A549 (cell line): ENCODE measurements around the gene ZFYVE27. TPM values are rescaled to one million over a fixed set of nuclear protein-coding genes. Genes with fewer than 3 reads are reported as not detected.
A peak's percentile ranks its signal among the peaks of the same experiment; 100 is the strongest.

ENCODE experiments used
- ATAC-seq, 2 experiments: fragments of 200-7000 bp in 1 of 2; fragments of >200 bp in 1 of 2; cut with Nextera tagmentation in 1 of 2; cut with Tn5 transposase in 1 of 2; 3 replicates each; pipeline versions ENCODE4 v1.8.0 to v1.9.1; 2018 to 2020; ENCODE audit warnings: mild to moderate bottlenecking in 1 of 2, moderate library complexity in 1 of 2
- CTCF ChIA-PET: fragments of 300-600 bp; sonication (Branson Sonifier 250); formaldehyde crosslinking; extraction: SDS; loops from one replicate; lab custom pipeline; 2021; ENCODE audit warnings: antibody characterized with exemption, inconsistent platforms; lab: Yijun Ruan, JAX
- POLR2A ChIA-PET: fragments of 350-600 bp; formaldehyde crosslinking; extraction: SDS; loops from one replicate; lab custom pipeline; 2021; ENCODE audit warnings: antibody characterized with exemption, inconsistent platforms; lab: Yijun Ruan, JAX
- DNase-seq, 2 experiments: peaks; one replicate each; pipeline versions ENCODE4 v3.0.0 to v3.0.0-alpha.2; 2011 to 2016; ENCODE audit warnings: low read depth in 1 of 2, low spot score in 1 of 2
- FAIRE-seq: peaks from 2 replicates; lab custom pipeline; 2011; peaks lifted over from hg19 to GRCh38; lab: Jason Lieb, UNC
- H3K27ac ChIP-seq, 2 experiments: fragments of >200 bp; sonication (Bioruptor Twin); formaldehyde crosslinking; 3 replicates each; pipeline ENCODE4 v1.5.1; 2016 to 2017
- H3K4me1 ChIP-seq: fragments of >200 bp; sonication (Bioruptor Twin); formaldehyde crosslinking; 3 replicates; pipeline ENCODE4 v1.6.1; 2016
- H3K4me2 ChIP-seq: fragments of >200 bp; sonication (Bioruptor Twin); formaldehyde crosslinking; 3 replicates; pipeline ENCODE4 v1.6.1; 2016
- H3K4me3 ChIP-seq: fragments of >200 bp; sonication (Bioruptor Twin); formaldehyde crosslinking; 3 replicates; pipeline ENCODE4 v1.5.1; 2016
- H3K9me3 ChIP-seq: fragments of >200 bp; sonication (Bioruptor Twin); formaldehyde crosslinking; 3 replicates; pipeline ENCODE4 v1.6.1; 2016
- E2F6 ChIP-seq: IDR thresholded peaks from 2 replicates; pipeline ENCODE4 v1.6.1; 2012; ENCODE audit warnings: low read depth, borderline replicate concordance
- EHF ChIP-seq: fragments of 250-450 bp; sonication (Bioruptor Pico); IDR thresholded peaks from 2 replicates; pipeline ENCODE4 v1.5.0; 2020; ENCODE audit warnings: mild to moderate bottlenecking
- EHMT2 ChIP-seq: fragments of 200-600 bp; sonication (generic); IDR thresholded peaks from 2 replicates; pipeline ENCODE4 v1.6.1; 2016; ENCODE audit warnings: antibody characterized with exemption, low read depth, mild to moderate bottlenecking, moderate library complexity
- EP300 ChIP-seq, 2 experiments: fragments of >200 bp; sonication (Bioruptor Twin); formaldehyde crosslinking; IDR thresholded peaks; 2 replicates in 1 of 2; 3 replicates in 1 of 2; pipeline ENCODE4 v1.6.1; 2016 to 2017
- FOSB ChIP-seq: fragments of 250-450 bp; sonication (Bioruptor Pico); IDR thresholded peaks from 2 replicates; pipeline ENCODE4 v1.5.0; 2020; ENCODE audit warnings: mild to moderate bottlenecking, moderate library complexity
- GATA3 ChIP-seq: IDR thresholded peaks from 2 replicates; pipeline ENCODE4 v1.6.1; 2012; ENCODE audit warnings: borderline replicate concordance
- HDAC2 ChIP-seq: fragments of 200-600 bp; sonication (generic); IDR thresholded peaks from 2 replicates; pipeline ENCODE4 v1.6.1; 2016
- HMGXB4 ChIP-seq: fragments of 250-450 bp; sonication (Bioruptor Pico); IDR thresholded peaks from 2 replicates; pipeline ENCODE4 v1.5.0; 2021; ENCODE audit warnings: mild to moderate bottlenecking, moderate library complexity, borderline replicate concordance
- HOXB5 ChIP-seq: fragments of 250-450 bp; sonication (Bioruptor Pico); IDR thresholded peaks from 2 replicates; pipeline ENCODE4 v1.5.0; 2020; ENCODE audit warnings: mild to moderate bottlenecking, moderate library complexity
- KDM5A ChIP-seq: fragments of 200-600 bp; sonication (generic); IDR thresholded peaks from 2 replicates; pipeline ENCODE4 v1.6.1; 2016; ENCODE audit warnings: antibody characterized with exemption, mild to moderate bottlenecking
- MAFK ChIP-seq: fragments of 450-650 bp; IDR thresholded peaks from 2 replicates; pipeline ENCODE4 v1.6.1; 2014; ENCODE audit not compliant: partially characterized antibody
- MAZ ChIP-seq: fragments of 150-350 bp; IDR thresholded peaks from 2 replicates; pipeline ENCODE4 v1.6.1; 2014; ENCODE audit warnings: antibody characterized with exemption, low read depth, low read length, borderline replicate concordance
- NPAS2 ChIP-seq: fragments of 250-450 bp; sonication (Bioruptor Pico); IDR thresholded peaks from 2 replicates; pipeline ENCODE4 v1.8.0; 2022; ENCODE audit warnings: mild to moderate bottlenecking, moderate library complexity, borderline replicate concordance
- POLR2A ChIP-seq: IDR thresholded peaks from 2 replicates; pipeline ENCODE4 v1.6.1; 2012; ENCODE audit warnings: mild to moderate bottlenecking, low read length
- RAD21 ChIP-seq, 2 experiments: fragments of >200 bp in 1 of 2; sonication (Bioruptor Twin) in 1 of 2; formaldehyde crosslinking in 1 of 2; IDR thresholded peaks in 1 of 2; conservative IDR thresholded peaks in 1 of 2; 2 replicates in 1 of 2; 3 replicates in 1 of 2; pipeline ENCODE4 v1.6.1; 2012 to 2018; ENCODE audit warnings: inconsistent platforms in 1 of 2
- RARB ChIP-seq: fragments of 250-450 bp; sonication (Bioruptor Pico); IDR thresholded peaks from 2 replicates; pipeline ENCODE4 v1.8.0; 2021; ENCODE audit warnings: mild to moderate bottlenecking, moderate library complexity
- SMC3 ChIP-seq: fragments of >200 bp; sonication (Bioruptor Twin); formaldehyde crosslinking; IDR thresholded peaks from 3 replicates; pipeline ENCODE4 v1.6.1; 2018; ENCODE audit warnings: inconsistent platforms
- SREBF2 ChIP-seq: fragments of 450-650 bp; IDR thresholded peaks from 2 replicates; pipeline ENCODE4 v1.6.1; 2014; ENCODE audit warnings: mild to moderate bottlenecking, moderate library complexity
- WGBS: methylation state at CpG from one replicate; pipeline ENCODE4 v1.1.6; 2017; ENCODE audit errors: missing lambda C conversion rate; 5-methylcytosine and 5-hydroxymethylcytosine counted together
- polyA plus RNA-seq, 4 experiments: library from polyadenylated mRNA; depleted of rRNA in 3 of 4; stranded (reverse); fragments of >200 nt; fragmentation: RNase III in 1 of 4; extraction: RNeasy Plus Mini Kit Qiagen cat#74134 plus additional on column Dnase treatment in 1 of 4; gene quantifications; 2 replicates in 3 of 4; 3 replicates in 1 of 4; pipeline ENCODE4 v1.2.3, GENCODE V29; 2011 to 2017

The ZFYVE27 gene
- polyA plus RNA-seq, 2 of the 4 experiments (the other 2 are of a cell fraction) = 17.1 to 20.1 TPM

DNA sequence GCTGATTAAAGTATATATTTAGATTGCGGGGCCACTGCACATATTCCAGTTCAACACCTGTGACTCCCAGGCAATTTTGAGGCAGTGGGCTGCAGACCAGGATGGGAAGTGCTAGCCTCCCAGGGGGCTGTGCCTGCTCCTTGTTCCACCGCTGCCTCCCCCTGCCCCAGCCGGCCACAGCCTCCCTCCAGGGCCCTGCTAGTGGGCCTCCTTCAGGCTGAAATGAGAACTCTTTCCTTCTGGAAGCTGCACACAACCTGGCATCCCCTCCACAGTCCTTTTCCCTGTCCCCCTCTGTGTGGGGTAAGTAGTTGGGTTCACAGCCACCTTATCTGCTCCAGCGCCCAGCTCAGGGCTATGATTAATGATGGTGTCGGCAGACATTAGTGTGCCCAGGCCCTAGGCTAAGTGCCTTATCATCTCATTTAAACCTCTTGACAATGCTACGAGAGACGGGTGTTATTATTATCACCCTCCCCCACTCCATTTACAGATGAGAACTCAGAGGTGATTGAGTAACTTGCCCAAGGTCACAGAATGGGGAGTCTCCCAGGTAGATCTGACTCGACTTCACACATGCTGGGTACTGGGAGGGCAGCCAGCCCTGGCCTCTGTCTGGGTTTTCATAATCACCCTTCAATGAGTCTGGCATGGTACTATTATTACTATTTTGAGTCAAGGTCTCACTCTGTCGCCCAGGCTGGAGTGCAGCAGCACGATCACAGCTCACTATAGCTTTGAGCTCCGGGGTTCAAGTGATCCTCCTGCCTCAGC lies 45.7 kb downstream of the ZFYVE27 start:
- H3K9me3 ChIP-seq = no peaks in the 10 kb centered on the region
- CTCF ChIA-PET = interaction anchor here (0.7 to 11.6 kb wide), 3 partner anchors 9 to 1605 kb away, joined by 3 to 82 read pairs (median 32); no protein-coding TSS in a partner anchor
- ATAC-seq (peak in 1 of 2 experiments; percentile 43; a peak in 3 of 6 replicates), FAIRE-seq (no peak), DNase-seq (no peak)
- H3K4me1 ChIP-seq = no peaks in the 10 kb centered on the region
- TF ChIP-seq SREBF2 (no peak), RAD21 (conservative IDR thresholded peaks at IDR 0.05 in 1 of 2, IDR thresholded peaks at IDR 0.05 in 1 of 2) (no peak), E2F6 (no peak), FOSB (CRISPR knock-in tag) (no peak), NPAS2 (no peak), EHF (CRISPR knock-in tag) (no peak), HOXB5 (CRISPR knock-in tag) (no peak)
- 43% methylated on average over 11 of the region's 11 CpGs for WGBS
- no peak overlapping the region for H3K4me3 ChIP-seq
- H3K27ac ChIP-seq = no peak overlapping the region
- POLR2A ChIA-PET = no interaction called here
- H3K4me2 ChIP-seq = no peak overlapping the region

GRCh38 chr10:97784200-97784810 lies 47.4 kb downstream of the ZFYVE27 start:
- FAIRE-seq = no peak
- Histone ChIP-seq H3K4me1 (no peaks in the 10 kb centered on the region), H3K27ac (no peak overlapping the region), H3K4me3 (no peak overlapping the region), H3K4me2 (no peak overlapping the region), H3K9me3 (no peaks in the 10 kb centered on the region)
- ChIA-PET POLR2A (no interaction called here), CTCF (interaction anchor here (0.6 to 4.6 kb wide), 5 partner anchors 12 to 1194 kb away, joined by 3 to 32 read pairs (median 4); no protein-coding TSS in a partner anchor)
- TF ChIP-seq SREBF2 = no peak
- TF ChIP-seq HMGXB4 (CRISPR knock-in tag) = no peak
- TF ChIP-seq SMC3 = no peak
- no peak for TF ChIP-seq RARB
- no peak for TF ChIP-seq EHMT2
- no peak for TF ChIP-seq MAFK
- DNase-seq = no peak
- WGBS = 68% methylated on average over 9 of the region's 9 CpGs
- ATAC-seq = no peak

GRCh38 chr10:97785231-97785630 lies 48.3 kb downstream of the ZFYVE27 start:
- ATAC-seq (no peak), DNase-seq (no peak), FAIRE-seq (no peak)
- ChIA-PET CTCF (interaction anchor here (0.8 to 17.4 kb wide), 4 partner anchors 9 to 126 kb away, joined by 3 to 649 read pairs (median 3); no protein-coding TSS in a partner anchor), POLR2A (no interaction called here)
- TF ChIP-seq MAFK (no peak), POLR2A (no peak), HDAC2 (no peak), GATA3 (no peak), EP300 (IDR thresholded peaks at IDR 0.05) (no peak), KDM5A (no peak), MAZ (no peak), RAD21 (conservative IDR thresholded peaks at IDR 0.05 in 1 of 2, IDR thresholded peaks at IDR 0.05 in 1 of 2) (no peak)
- WGBS = 86% methylated on average over 5 of the region's 5 CpGs
- no peak overlapping the region for H3K27ac ChIP-seq
- H3K4me2 ChIP-seq = no peak overlapping the region
- H3K9me3 ChIP-seq = no peaks in the 10 kb centered on the region
- H3K4me1 ChIP-seq = no peaks in the 10 kb centered on the region
- H3K4me3 ChIP-seq = no peak overlapping the region
